Astrocyte (in vitro differentiated cells and primary cell): ENCODE data around the gene DMXL2. TPM values are rescaled to one million over a fixed set of nuclear protein-coding genes. Genes with fewer than 3 reads are reported as not detected.

Experiments
- DNase-seq: peaks from one replicate; pipeline ENCODE4 v3.0.0-alpha.2; 2010; ENCODE audit warnings: low read depth
- FAIRE-seq: peaks from 2 replicates; lab custom pipeline; 2011; peaks lifted over from hg19 to GRCh38; lab: Jason Lieb, UNC
- H2AFZ ChIP-seq: 2 replicates; pipeline ENCODE4 v1.6.0; 2012; ENCODE audit warnings: low read depth, low read length, inconsistent platforms
- H3K27ac ChIP-seq: 2 replicates; pipeline ENCODE4 v1.5.1; 2011; ENCODE audit warnings: low read depth, low read length, inconsistent platforms
- H3K27me3 ChIP-seq: 2 replicates; pipeline ENCODE4 v1.6.0; 2011; ENCODE audit warnings: low read length, inconsistent platforms; ENCODE audit not compliant: insufficient read depth
- H3K36me3 ChIP-seq: 2 replicates; pipeline ENCODE4 v1.5.1; 2011; ENCODE audit warnings: low read length, inconsistent platforms; ENCODE audit not compliant: insufficient read depth
- H3K4me1 ChIP-seq: 2 replicates; pipeline ENCODE4 v1.5.1; 2011; ENCODE audit warnings: low read length, inconsistent platforms; ENCODE audit not compliant: insufficient read depth
- H3K4me2 ChIP-seq: 2 replicates; pipeline ENCODE4 v1.6.0; 2012; ENCODE audit warnings: low read length, inconsistent platforms
- H3K4me3 ChIP-seq: 2 replicates; pipeline ENCODE4 v1.5.1; 2011; ENCODE audit warnings: low read depth, mild to moderate bottlenecking, low read length, inconsistent platforms; ENCODE audit not compliant: insufficient read depth
- H3K79me2 ChIP-seq: 2 replicates; pipeline ENCODE4 v1.6.0; 2012; ENCODE audit warnings: mild to moderate bottlenecking, low read length, inconsistent platforms; ENCODE audit not compliant: insufficient read depth
- H3K9ac ChIP-seq: 2 replicates; pipeline ENCODE4 v1.6.0; 2012; ENCODE audit warnings: mild to moderate bottlenecking, low read length, inconsistent platforms
- H3K9me3 ChIP-seq: 2 replicates; pipeline ENCODE4 v1.5.1; 2012; ENCODE audit warnings: low read depth, mild to moderate bottlenecking, low read length, inconsistent platforms; ENCODE audit not compliant: insufficient read depth
- H4K20me1 ChIP-seq: 2 replicates; pipeline ENCODE4 v1.6.0; 2012; ENCODE audit warnings: low read length, inconsistent platforms; ENCODE audit not compliant: insufficient read depth
- H3K27ac Mint-ChIP-seq: one replicate; pipeline ENCODE4 v1.8.0; 2021; ENCODE audit warnings: mild to moderate bottlenecking, mixed read lengths; ENCODE audit not compliant: unreplicated experiment
- H3K27me3 Mint-ChIP-seq: one replicate; pipeline ENCODE4 v1.8.0; 2021; ENCODE audit warnings: low read depth, mixed read lengths; ENCODE audit not compliant: unreplicated experiment
- H3K36me3 Mint-ChIP-seq: one replicate; pipeline ENCODE4 v1.8.0; 2021; ENCODE audit warnings: low read depth, mixed read lengths; ENCODE audit not compliant: unreplicated experiment
- H3K4me1 Mint-ChIP-seq: one replicate; pipeline ENCODE4 v1.8.0; 2021; ENCODE audit warnings: low read depth, mixed read lengths; ENCODE audit not compliant: unreplicated experiment
- H3K4me3 Mint-ChIP-seq: one replicate; pipeline ENCODE4 v1.8.0; 2021; ENCODE audit warnings: mild to moderate bottlenecking, moderate library complexity, mixed read lengths; ENCODE audit not compliant: unreplicated experiment
- H3K9me3 Mint-ChIP-seq: one replicate; pipeline ENCODE4 v1.8.0; 2021; ENCODE audit warnings: mild to moderate bottlenecking, mixed read lengths; ENCODE audit not compliant: unreplicated experiment
- CTCF ChIP-seq: IDR thresholded peaks from 2 replicates; pipeline ENCODE4 v1.5.1; 2011; ENCODE audit warnings: low read depth, mild to moderate bottlenecking, inconsistent platforms, low read length, moderate library complexity; ENCODE audit not compliant: insufficient read depth
- EZH2 ChIP-seq: IDR thresholded peaks from 2 replicates; pipeline ENCODE4 v1.6.1; 2012; ENCODE audit warnings: mild to moderate bottlenecking, low read length, inconsistent platforms; ENCODE audit not compliant: insufficient read depth
- total RNA-seq: library from RNA; stranded (reverse); gene quantifications from 2 replicates; pipeline ENCODE4 v1.2.1, GENCODE V29; 2021

The DMXL2 gene
- total RNA-seq, 1 donor from 2014 or later: 19.0 TPM

GRCh38 chr15:51624022-51624421, 1.5 kb upstream of the DMXL2 start:
- H3K9me3 Mint-ChIP-seq: no peaks in the 10 kb centered on the region
- H3K36me3 ChIP-seq: no peaks in the 10 kb centered on the region
- no peaks in the 10 kb centered on the region for H3K36me3 Mint-ChIP-seq
- H3K4me3 ChIP-seq: no peak overlapping the region
- no peak overlapping the region for H2AFZ ChIP-seq
- H3K27ac Mint-ChIP-seq: no peak overlapping the region
- H3K9ac ChIP-seq: no peak overlapping the region
- H3K27ac ChIP-seq: no peak overlapping the region
- peaks cover 6% of the 10 kb centered on the region for H3K4me1 Mint-ChIP-seq
- peaks cover 7% of the 10 kb centered on the region for H3K27me3 Mint-ChIP-seq
- peaks cover 7% of the 10 kb centered on the region for H3K4me1 ChIP-seq
- no peaks in the 10 kb centered on the region for H3K9me3 ChIP-seq
- H3K4me2 ChIP-seq: no peak overlapping the region
- no peak for FAIRE-seq
- peaks cover 16% of the 10 kb centered on the region for H3K79me2 ChIP-seq
- H4K20me1 ChIP-seq: peaks cover 3% of the 10 kb centered on the region
- TF ChIP-seq EZH2 (no peak), CTCF (no peak)
- DNase-seq: no peak
- peaks cover 5% of the 10 kb centered on the region for H3K27me3 ChIP-seq
- no peak overlapping the region for H3K4me3 Mint-ChIP-seq

- H3K36me3 ChIP-seq: no peaks in the 10 kb centered on the region
- H3K4me3 Mint-ChIP-seq: peak overlapping the region; percentile 93
- H3K4me1 Mint-ChIP-seq: peaks cover 6% of the 10 kb centered on the region
- FAIRE-seq (no peak), DNase-seq (no peak)
- H3K27ac ChIP-seq: no peak overlapping the region
- H3K27me3 Mint-ChIP-seq: peaks cover 7% of the 10 kb centered on the region
- peaks cover 3% of the 10 kb centered on the region for H4K20me1 ChIP-seq
- peak overlapping the region; percentile 87 for H3K9ac ChIP-seq
- H3K4me3 ChIP-seq: peak overlapping the region; percentile 91
- peak overlapping the region; percentile 98 for H2AFZ ChIP-seq
- H3K9me3 Mint-ChIP-seq: no peaks in the 10 kb centered on the region
- H3K4me1 ChIP-seq: peaks cover 7% of the 10 kb centered on the region
- H3K4me2 ChIP-seq: peak overlapping the region; percentile 95
- no peak overlapping the region for H3K27ac Mint-ChIP-seq
- no peaks in the 10 kb centered on the region for H3K9me3 ChIP-seq
- TF ChIP-seq EZH2: no peak
- no peak for TF ChIP-seq CTCF
- peaks cover 17% of the 10 kb centered on the region for H3K79me2 ChIP-seq
- no peaks in the 10 kb centered on the region for H3K36me3 Mint-ChIP-seq
- H3K27me3 ChIP-seq: peaks cover 5% of the 10 kb centered on the region
Measured at GRCh38 chr15:51623386-51623938, 891 bp upstream of the DMXL2 start.

- H3K79me2 ChIP-seq: peaks cover 21% of the 10 kb centered on the region
- TF ChIP-seq EZH2 (no peak), CTCF (no peak)
- H3K4me1 Mint-ChIP-seq: peaks cover 6% of the 10 kb centered on the region
- FAIRE-seq (no peak), DNase-seq (peak; percentile 61)
- peaks cover 7% of the 10 kb centered on the region for H3K4me1 ChIP-seq
- peak overlapping the region; percentile 80 for H3K27ac Mint-ChIP-seq
- peak overlapping the region; percentile 91 for H3K4me3 ChIP-seq
- peak overlapping the region; percentile 74 for H3K27ac ChIP-seq
- H3K36me3 ChIP-seq: no peaks in the 10 kb centered on the region
- H3K4me3 Mint-ChIP-seq: peak overlapping the region; percentile 93
- no peaks in the 10 kb centered on the region for H3K9me3 Mint-ChIP-seq
- no peaks in the 10 kb centered on the region for H3K9me3 ChIP-seq
- peaks cover 13% of the 10 kb centered on the region for H4K20me1 ChIP-seq
- H3K27me3 ChIP-seq: peaks cover 5% of the 10 kb centered on the region
- H2AFZ ChIP-seq: peak overlapping the region; percentile 98
- H3K9ac ChIP-seq: peak overlapping the region; percentile 87
- H3K4me2 ChIP-seq: peak overlapping the region; percentile 95
- peaks cover 7% of the 10 kb centered on the region for H3K27me3 Mint-ChIP-seq
- no peaks in the 10 kb centered on the region for H3K36me3 Mint-ChIP-seq
Measured at GRCh38 chr15:51621936-51622603, 501 bp downstream of the DMXL2 start.
